ENCODE measurements around the gene P3H4.

P3H4 gene

GRCh38 chr17:41821776-41822175 lies 10.0 kb upstream of the P3H4 start:
- DNase-seq: no peak

GRCh38 chr17:41818024-41818423 lies 6.3 kb upstream of the P3H4 start:
- DNase-seq: no peak

DNA sequence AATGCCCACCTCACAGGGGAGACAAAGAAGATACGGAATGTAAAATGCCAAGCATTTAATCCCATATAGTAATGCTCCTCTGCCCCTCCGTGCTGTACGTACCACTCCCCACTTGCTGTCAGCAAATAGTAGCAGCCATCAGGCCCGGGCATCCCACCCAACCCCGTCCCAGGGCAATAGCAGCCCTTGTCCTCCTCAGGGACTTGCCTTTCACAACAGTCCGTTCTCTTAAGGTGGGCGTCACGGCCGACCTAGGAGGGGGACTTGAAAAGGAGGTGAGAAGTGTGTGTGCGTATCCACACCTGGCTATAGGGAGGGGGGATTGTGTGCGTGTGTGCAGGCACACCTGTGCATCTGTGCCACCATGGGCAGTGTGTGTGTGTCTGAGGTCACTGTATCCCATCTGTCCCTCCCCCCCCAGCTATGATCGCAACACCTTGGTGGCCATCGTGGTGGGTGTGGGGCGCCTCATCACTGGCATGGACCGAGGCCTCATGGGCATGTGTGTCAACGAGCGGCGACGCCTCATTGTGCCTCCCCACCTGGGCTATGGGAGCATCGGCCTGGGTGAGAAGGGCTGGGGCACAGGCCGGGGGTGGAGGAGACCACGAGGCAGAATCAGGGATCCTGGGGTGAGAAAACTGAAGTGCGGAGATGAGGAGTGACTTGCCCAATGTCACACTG lies 5.0 kb upstream of the P3H4 start:
- DNase-seq: no peak

- no peak for DNase-seq
Observed at GRCh38 chr17:41814195-41814594, 2.4 kb upstream of the P3H4 start.

- DNase-seq: no peak
Observed at GRCh38 chr17:41813699-41814124, 2.0 kb upstream of the P3H4 start.

DNA sequence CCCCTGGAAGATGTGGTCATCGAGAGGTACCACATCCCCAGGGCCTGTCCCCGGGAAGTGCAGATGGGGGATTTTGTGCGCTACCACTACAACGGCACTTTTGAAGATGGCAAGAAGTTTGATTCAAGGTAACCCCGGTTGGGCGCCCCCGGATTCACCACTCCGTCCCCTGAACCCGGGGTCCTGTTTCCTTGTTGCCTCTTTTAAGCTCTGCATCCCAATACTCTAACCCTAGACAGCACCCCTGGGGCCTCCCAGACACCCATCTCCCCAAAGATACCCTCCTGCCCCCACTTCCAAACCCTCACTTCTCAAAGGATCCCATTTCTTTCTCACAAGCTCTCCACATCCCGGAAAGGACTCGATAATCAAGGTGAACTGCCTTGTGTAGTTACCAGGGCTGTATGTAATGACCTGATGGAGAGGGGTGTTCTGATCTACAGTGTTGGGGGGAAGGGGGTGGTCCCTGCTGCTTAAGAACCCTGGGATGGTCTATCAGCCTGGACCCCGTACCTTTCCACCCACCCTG lies 1.5 kb upstream of the P3H4 start:
- no peak for DNase-seq

- peak; percentile 8 to 28 for DNase-seq
Observed at GRCh38 chr17:41812381-41813151, 817 bp upstream of the P3H4 start, which contains the start of gene FKBP10. TSS of gene FKBP10 (plus strand) at chr17:41813004. CDS start at chr17:41813035, 31 bp downstream.

DNA sequence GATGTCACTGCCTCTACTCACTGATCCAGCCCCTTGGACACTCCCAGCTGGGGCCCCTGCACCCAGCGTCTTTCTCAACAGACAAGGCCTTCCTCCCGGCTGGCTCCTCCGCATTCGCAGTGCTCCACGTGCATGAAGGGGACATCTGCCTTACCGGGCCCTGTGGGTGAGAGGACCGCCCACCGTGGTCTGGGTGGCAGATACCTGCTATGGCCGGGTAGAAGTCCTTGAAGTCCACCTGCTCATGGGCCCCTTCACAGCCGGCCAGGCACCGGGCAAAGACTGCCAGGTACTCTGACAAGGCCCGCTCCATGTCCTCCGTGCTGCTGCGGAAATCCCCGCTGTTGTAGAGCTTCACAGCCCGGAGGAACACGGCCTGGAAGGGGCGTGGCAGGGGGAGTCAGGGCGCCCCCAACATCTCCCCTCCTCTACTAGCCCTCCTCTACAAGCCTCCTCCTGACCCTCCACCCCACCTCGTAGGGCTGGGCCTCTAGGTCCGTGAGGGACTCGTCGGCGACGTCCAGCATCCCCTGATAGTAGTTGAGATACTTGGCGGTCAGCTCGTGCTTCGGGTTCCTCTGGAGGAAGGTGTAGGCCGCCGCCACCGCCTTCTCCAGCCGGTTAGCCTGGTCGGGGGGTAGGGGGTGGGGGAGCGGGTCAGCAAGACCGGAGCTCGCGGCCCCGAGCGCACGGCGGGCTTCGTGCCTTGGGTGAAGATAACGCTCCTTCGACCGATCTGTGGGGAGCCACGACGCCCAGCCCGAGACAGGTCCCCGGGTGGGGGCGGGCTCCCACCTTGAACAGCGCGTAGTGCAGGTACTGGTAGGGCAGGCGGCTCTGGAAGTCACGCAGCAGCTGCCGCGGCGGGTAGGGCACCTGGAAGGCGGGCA lies 845 bp downstream of the P3H4 start:
- peak in 1 of 2 experiments; percentile 23 for DNase-seq

DNA sequence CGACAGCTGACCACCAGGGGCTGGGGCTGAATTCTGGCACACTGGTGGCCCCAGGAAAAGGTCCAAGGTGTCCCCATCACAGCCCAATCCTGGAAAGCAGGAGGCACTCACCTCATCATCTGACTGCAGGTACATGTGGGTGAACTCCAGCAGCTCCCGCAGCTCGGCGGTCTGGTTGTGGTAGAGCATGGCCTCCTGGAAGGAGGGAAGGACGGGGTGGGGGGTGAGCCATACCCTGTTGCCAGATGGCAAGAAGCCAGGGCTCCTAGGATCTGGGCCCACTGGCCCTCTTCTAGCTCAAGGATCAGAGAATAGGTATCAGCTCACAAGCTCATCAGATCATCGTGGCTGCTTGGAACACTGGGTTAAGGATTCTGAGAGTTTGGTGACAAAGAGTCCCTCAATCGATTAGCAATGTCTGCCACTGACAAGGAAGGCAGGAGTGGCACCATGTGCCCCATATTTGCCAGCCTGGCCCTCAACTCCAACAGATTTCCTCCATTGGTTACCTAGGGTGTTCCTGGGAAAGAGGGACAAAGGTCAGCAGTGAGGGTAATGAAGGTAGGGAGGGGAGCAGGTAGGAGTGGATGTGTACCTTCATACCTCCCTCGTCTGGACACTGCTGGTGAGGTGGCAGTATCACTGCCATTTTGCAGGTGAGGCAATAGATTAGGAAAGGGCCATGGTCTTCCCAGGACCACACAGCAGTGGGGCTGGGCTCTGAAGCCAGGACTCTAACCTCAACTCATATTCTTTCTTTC lies 4.9 kb downstream of the P3H4 start:
- no peak for DNase-seq

GRCh38 chr17:41803049-41804020 lies 8.4 kb downstream of the P3H4 start:
- DNase-seq: no peak

- DNase-seq: peak; percentile 71 to 73
Observed at GRCh38 chr17:41801374-41802271, 10.1 kb downstream of the P3H4 start.

GRCh38 chr17:41800601-41801373 lies 11.0 kb downstream of the P3H4 start:
- no peak for DNase-seq

GRCh38 chr17:41799366-41799765 lies 12.4 kb downstream of the P3H4 start:
- no peak for DNase-seq

DNA sequence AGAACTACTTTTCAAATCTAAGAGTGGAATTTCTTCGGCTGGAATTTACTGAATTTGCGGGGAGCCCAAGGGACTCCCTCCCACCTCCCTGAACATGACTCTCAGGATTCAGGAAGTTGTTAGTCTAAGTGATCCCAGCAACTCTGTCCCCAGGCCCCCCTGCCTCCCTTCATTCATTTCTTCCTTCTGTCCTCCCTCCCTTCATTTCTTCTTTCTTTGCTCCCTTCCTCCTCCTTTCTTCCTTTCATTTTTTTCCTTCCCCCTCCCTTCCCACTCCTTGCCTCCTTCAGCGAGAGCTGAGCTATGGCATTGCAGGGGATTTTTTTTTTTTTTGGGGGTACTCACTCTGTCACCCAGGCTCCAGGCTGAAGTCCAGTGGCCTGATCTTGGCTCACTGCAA lies 14.4 kb downstream of the P3H4 start:
- no peak for DNase-seq

DNA sequence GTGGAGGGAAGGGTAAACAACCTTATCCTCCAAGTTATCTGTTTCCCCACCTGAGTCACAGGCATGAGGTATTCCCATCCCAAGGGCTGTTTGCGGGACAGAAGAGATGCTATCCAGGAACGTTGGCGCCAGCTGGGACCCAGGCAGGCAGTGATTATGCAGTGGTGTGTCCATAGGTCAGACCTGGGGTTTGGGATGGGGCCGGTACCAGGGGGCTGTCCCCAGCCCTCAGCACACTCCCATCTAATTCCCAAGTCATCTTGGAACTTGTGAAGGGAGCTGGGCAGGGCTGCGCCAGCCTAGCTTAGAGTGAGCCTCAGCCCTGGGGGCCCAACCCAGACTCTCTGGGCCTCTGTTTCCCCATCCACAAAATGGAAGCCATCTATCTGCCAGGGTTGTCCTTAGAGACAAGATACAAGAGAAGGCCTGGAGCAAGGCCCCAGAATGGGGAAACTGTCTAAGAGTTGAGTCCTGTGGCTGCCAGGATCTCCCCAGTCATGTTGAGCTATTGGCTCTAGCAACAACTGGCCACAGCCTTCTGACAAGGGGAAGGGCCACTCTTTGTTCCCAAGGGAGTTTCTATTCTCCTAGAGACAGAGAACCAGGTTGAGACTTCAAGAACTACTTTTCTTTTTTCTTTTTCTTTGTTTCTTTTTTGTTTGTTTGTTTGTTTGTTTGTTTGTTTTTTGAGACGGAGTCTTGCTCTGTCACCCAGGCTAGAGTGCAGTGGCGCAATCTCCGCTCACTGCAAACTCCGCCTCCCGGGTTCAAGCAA lies 15.4 kb downstream of the P3H4 start:
- DNase-seq: no peak

DNA sequence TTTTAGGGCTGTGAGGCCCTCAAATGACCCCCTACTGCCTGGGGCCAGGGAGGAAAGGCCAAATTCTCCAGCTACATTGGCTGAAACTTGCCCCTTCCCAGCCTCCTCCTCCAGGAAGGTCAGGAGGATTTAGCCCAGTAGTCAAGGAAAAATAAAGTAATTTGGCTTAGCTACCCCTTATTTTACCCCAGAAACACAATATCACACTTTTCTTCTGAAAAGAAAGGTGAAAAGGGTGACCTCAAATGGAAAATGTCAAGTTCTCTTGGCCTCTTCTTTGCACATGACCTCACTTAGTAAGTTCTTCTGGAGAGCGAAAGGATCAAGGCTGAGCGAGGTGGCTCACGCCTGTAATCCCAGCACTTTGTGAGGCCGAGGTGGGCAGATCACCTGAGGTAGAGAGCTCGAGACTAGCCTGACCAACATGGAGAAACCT lies 17.2 kb downstream of the P3H4 start:
- no peak for DNase-seq

GRCh38 chr17:41793784-41794539 lies 17.8 kb downstream of the P3H4 start:
- no peak for DNase-seq
